SK-N-MC (cell line): Measurements from ENCODE around the gene PAX7.

Experiments
- EZH2 ChIP-seq: fragments of 200-600 bp; sonication (generic); IDR thresholded peaks from one replicate; pipeline ENCODE4 v1.6.1; 2017; ENCODE audit warnings: antibody characterized with exemption
- POLR2AphosphoS5 ChIP-seq: IDR thresholded peaks from 2 replicates; pipeline ENCODE4 v1.6.1; 2012; ENCODE audit warnings: mild to moderate bottlenecking, low read depth, low read length, borderline replicate concordance

GRCh38 chr1:18725231-18725895, 94.7 kb downstream of the PAX7 start:
- TF ChIP-seq POLR2AphosphoS5 (no peak), EZH2 (no peak)
